Esophagus (tissue), 2 donors: Measurements from ENCODE around the gene WDR45. TPM values are rescaled to one million over a fixed set of nuclear protein-coding genes. Genes with fewer than 3 reads are reported as not detected.

ENCODE experiments used
- H3K27ac ChIP-seq, 2 donors: one replicate each; pipeline ENCODE4 v1.5.1; 2013; ENCODE audit warnings: low read depth in 2 of 2, mild to moderate bottlenecking in 2 of 2, inconsistent platforms in 1 of 2, low read length in 1 of 2, moderate library complexity in 1 of 2
- H3K27me3 ChIP-seq, 2 donors: one replicate each; pipeline ENCODE4 v1.6.1; 2013; ENCODE audit warnings: low read length in 2 of 2, control low read depth in 1 of 2, mild to moderate bottlenecking in 1 of 2; ENCODE audit not compliant: insufficient read depth in 2 of 2, control insufficient read depth in 1 of 2
- H3K36me3 ChIP-seq, 2 donors: one replicate each; pipeline ENCODE4 v1.6.1; 2013; ENCODE audit warnings: low read length in 1 of 2; ENCODE audit not compliant: control insufficient read depth in 2 of 2, insufficient read depth in 2 of 2
- H3K4me1 ChIP-seq, 2 donors: one replicate each; pipeline ENCODE4 v1.6.1; 2013; ENCODE audit warnings: low read length in 1 of 2; ENCODE audit not compliant: control insufficient read depth in 2 of 2, insufficient read depth in 2 of 2
- H3K4me3 ChIP-seq, 2 donors: one replicate each; pipeline ENCODE4 v1.5.1; 2013; ENCODE audit warnings: low read length in 2 of 2, mild to moderate bottlenecking in 2 of 2, low read depth in 1 of 2, moderate library complexity in 1 of 2
- H3K9me3 ChIP-seq, 2 donors: one replicate each; pipeline ENCODE4 v1.6.1; 2013; ENCODE audit warnings: mild to moderate bottlenecking in 2 of 2, low read depth in 1 of 2, low read length in 1 of 2, moderate library complexity in 1 of 2; ENCODE audit not compliant: control insufficient read depth in 2 of 2, insufficient read depth in 1 of 2
- WGBS, 2 donors: extraction: QIAGEN DNeasy Blood & Tissue Kit; methylation state at CpG; one replicate each; pipeline ENCODE4 v1.1.7; 2013; 5-methylcytosine and 5-hydroxymethylcytosine counted together
- polyA plus RNA-seq, 2 donors: library from polyadenylated mRNA; stranded (reverse); fragments of 200-250 nt; gene quantifications; one replicate each; pipeline ENCODE4 v1.2.3, GENCODE V29; 2013
- donor health status: healthy with polysubstance abuse.
- donor health status: Bipolar disorder and iron deficiency.

WDR45 gene
- polyA plus RNA-seq, 2 donors = 45.1 to 55.6 TPM

DNA sequence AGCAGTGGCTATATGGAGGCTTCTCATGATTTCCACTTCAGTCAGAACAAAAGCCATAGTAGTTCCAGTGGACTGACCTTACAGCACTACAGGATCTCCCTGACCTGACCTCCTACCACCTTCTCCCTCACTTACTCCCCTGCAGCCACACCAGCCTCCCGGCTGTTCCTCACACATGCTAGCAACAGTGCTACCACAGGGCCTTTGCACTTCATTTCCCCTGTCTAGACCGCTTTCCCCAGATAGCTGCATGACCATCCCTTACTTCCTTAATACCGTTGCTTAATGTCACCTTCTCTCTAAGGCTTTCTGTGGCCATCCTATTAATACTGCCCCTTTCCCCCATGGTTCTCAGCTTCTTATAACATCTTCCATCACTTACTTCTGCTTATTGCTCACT, 30.7 kb upstream of the WDR45 start:
- Histone ChIP-seq H3K27me3 (no peaks in the 10 kb centered on the region), H3K36me3 (peaks cover 0 to 11% of the 10 kb centered on the region in 2 donors), H3K4me3 (no peak overlapping the region), H3K9me3 (no peaks in the 10 kb centered on the region), H3K4me1 (no peaks in the 10 kb centered on the region), H3K27ac (no peak overlapping the region)
- WGBS, 2 donors = 81 to 90% methylated on average over 3 of the region's 3 CpGs

- H3K27ac ChIP-seq = no peak overlapping the region
- 71 to 72% methylated on average over 2 of the region's 2 CpGs for WGBS, 2 donors
- H3K4me3 ChIP-seq = no peak overlapping the region
- H3K36me3 ChIP-seq = peaks cover 0 to 9% of the 10 kb centered on the region in 2 donors
- no peaks in the 10 kb centered on the region for H3K9me3 ChIP-seq
- no peaks in the 10 kb centered on the region for H3K27me3 ChIP-seq
- H3K4me1 ChIP-seq = no peaks in the 10 kb centered on the region
Observed at GRCh38 chrX:49108641-49109040, 29.0 kb upstream of the WDR45 start.

DNA sequence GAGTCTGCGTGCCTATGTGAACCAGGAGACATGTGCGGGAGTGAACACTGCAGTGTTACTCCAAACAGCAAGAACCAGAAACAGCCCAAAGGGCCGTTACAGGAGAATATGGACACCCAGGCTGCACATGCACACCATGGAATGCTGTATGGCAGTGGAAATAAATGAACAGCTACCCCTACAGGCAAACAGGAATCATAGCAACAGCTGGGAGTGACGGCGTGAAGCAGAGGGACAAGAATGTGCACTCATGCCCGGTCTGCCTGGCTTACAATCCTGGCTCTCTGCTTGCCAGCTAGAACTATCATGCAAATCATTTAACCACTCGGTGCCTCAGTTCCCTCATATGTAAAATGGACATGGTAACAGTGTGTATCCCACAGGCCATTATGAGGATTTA, 27.2 kb upstream of the WDR45 start:
- no peaks in the 10 kb centered on the region for H3K27me3 ChIP-seq
- no peak overlapping the region for H3K27ac ChIP-seq
- H3K4me3 ChIP-seq = no peak overlapping the region
- whole genome bisulfite sequencing, 2 donors = 38 to 46% methylated on average over 7 of the region's 7 CpGs
- no peaks in the 10 kb centered on the region for H3K9me3 ChIP-seq
- no peaks in the 10 kb centered on the region for H3K4me1 ChIP-seq
- no peaks in the 10 kb centered on the region for H3K36me3 ChIP-seq

- 84 to 97% methylated on average over 4 of the region's 4 CpGs for WGBS, 2 donors
- Histone ChIP-seq H3K4me3 (no peak overlapping the region), H3K36me3 (no peaks in the 10 kb centered on the region), H3K4me1 (no peaks in the 10 kb centered on the region), H3K27ac (no peak overlapping the region), H3K9me3 (no peaks in the 10 kb centered on the region), H3K27me3 (no peaks in the 10 kb centered on the region)
Observed at GRCh38 chrX:49106296-49106695, 26.6 kb upstream of the WDR45 start.

- Histone ChIP-seq H3K27ac (no peak overlapping the region), H3K36me3 (no peaks in the 10 kb centered on the region), H3K4me3 (no peak overlapping the region), H3K27me3 (no peaks in the 10 kb centered on the region), H3K9me3 (peaks cover 0 to 6% of the 10 kb centered on the region in 2 donors), H3K4me1 (no peaks in the 10 kb centered on the region)
- 60 to 63% methylated on average over 3 of the region's 3 CpGs for whole genome bisulfite sequencing, 2 donors
Observed at GRCh38 chrX:49103637-49104036, 23.9 kb upstream of the WDR45 start.

GRCh38 chrX:49102190-49102589, 22.5 kb upstream of the WDR45 start:
- Histone ChIP-seq H3K27ac (no peak overlapping the region), H3K27me3 (no peaks in the 10 kb centered on the region), H3K9me3 (peaks cover 0 to 6% of the 10 kb centered on the region in 2 donors), H3K4me1 (no peaks in the 10 kb centered on the region), H3K4me3 (no peak overlapping the region), H3K36me3 (no peaks in the 10 kb centered on the region)
- WGBS, 2 donors = 77 to 82% methylated on average over 9 of the region's 9 CpGs

- peak overlapping the region; percentile 70 to 80 for H3K27ac ChIP-seq
- WGBS, 2 donors = 6 to 47% methylated on average over 9 of the region's 9 CpGs
- H3K4me3 ChIP-seq = peak overlapping the region; percentile 30 to 60
- peaks cover 0 to 6% of the 10 kb centered on the region in 2 donors for H3K9me3 ChIP-seq
- H3K27me3 ChIP-seq = no peaks in the 10 kb centered on the region
- H3K4me1 ChIP-seq = no peaks in the 10 kb centered on the region
- H3K36me3 ChIP-seq = no peaks in the 10 kb centered on the region
Observed at GRCh38 chrX:49101629-49101984, 21.9 kb upstream of the WDR45 start.

- Histone ChIP-seq H3K4me3 (peak overlapping the region; percentile 46 to 80), H3K36me3 (no peaks in the 10 kb centered on the region), H3K9me3 (peaks cover 0 to 6% of the 10 kb centered on the region in 2 donors), H3K27ac (peak overlapping the region; percentile 80 to 91), H3K4me1 (no peaks in the 10 kb centered on the region), H3K27me3 (no peaks in the 10 kb centered on the region)
- 1 to 41% methylated on average over 68 to 74 of the region's 74 CpGs for WGBS, 2 donors
Observed at GRCh38 chrX:49100704-49101628, 21.3 kb upstream of the WDR45 start.

DNA sequence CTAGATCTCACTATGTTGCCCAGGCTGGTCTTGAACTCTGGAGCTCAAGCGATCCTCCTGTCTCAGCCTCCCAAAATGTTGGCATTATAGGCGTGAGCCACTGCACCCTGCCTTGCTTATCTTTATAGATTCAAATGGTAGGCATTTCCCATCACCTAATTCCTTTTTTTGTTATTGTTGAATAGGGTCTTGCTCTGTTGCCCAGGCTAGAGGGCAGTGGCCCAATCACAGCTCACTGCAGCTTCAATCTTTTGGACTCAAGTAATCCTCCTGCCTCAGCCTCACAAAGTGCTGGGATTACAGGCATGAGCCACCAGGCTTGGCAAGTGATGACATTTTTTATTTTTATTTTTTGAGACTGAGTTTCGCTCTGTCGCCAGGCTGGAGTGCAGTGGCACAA, 16.7 kb upstream of the WDR45 start:
- Histone ChIP-seq H3K36me3 (no peaks in the 10 kb centered on the region), H3K27ac (no peak overlapping the region), H3K27me3 (no peaks in the 10 kb centered on the region), H3K4me3 (no peak overlapping the region), H3K4me1 (no peaks in the 10 kb centered on the region), H3K9me3 (peaks cover 0 to 6% of the 10 kb centered on the region in 2 donors)
- WGBS, 2 donors = 96 to 98% methylated on average over 4 of the region's 4 CpGs

DNA sequence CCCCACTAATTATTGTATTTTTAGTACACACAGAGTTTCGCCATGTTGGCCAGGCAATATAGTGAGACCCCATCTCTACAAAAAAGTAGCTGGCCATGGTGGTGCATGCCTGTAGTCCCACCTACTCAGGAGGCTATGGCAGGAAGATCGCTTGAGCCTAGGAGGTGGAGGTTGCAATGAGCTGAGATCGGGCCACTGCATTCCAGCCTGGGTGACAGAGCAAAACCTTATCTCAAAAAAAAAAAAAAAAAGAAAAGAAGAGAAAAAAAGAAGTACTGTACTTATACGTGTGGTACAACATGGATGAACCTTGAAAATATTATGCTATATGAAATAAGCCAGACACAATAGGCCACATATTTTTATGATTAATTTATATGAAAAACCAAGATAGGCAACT, 9.9 kb upstream of the WDR45 start:
- Histone ChIP-seq H3K27me3 (no peaks in the 10 kb centered on the region), H3K4me1 (no peaks in the 10 kb centered on the region), H3K4me3 (no peak overlapping the region), H3K27ac (no peak overlapping the region), H3K9me3 (no peaks in the 10 kb centered on the region), H3K36me3 (no peaks in the 10 kb centered on the region)
- 82 to 86% methylated on average over 4 of the region's 4 CpGs for WGBS, 2 donors
